Activated CD8-positive, alpha-beta memory T cell treated with anti-CD3 and anti-CD28 coated beads for 1 hour (primary cell): ENCODE results near the gene IL23R.
"Not testable (repeated sequence)": the region's sequence is repeated elsewhere in the genome, so short reads cannot be mapped to it uniquely, and the experiment has no call there.

Experiments used
- DNase-seq, 2 donors: peaks; one replicate each; pipeline ENCODE4 v3.0.0-alpha.2; 2020; ENCODE audit warnings: low read depth in 1 of 2; ENCODE audit errors: extremely low read depth in 1 of 2

The IL23R gene, protein sequence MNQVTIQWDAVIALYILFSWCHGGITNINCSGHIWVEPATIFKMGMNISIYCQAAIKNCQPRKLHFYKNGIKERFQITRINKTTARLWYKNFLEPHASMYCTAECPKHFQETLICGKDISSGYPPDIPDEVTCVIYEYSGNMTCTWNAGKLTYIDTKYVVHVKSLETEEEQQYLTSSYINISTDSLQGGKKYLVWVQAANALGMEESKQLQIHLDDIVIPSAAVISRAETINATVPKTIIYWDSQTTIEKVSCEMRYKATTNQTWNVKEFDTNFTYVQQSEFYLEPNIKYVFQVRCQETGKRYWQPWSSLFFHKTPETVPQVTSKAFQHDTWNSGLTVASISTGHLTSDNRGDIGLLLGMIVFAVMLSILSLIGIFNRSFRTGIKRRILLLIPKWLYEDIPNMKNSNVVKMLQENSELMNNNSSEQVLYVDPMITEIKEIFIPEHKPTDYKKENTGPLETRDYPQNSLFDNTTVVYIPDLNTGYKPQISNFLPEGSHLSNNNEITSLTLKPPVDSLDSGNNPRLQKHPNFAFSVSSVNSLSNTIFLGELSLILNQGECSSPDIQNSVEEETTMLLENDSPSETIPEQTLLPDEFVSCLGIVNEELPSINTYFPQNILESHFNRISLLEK

GRCh38 chr1:67166196-67166595 lies at the start of gene IL23R:
TSS of gene IL23R (plus strand) at chr1:67166454. CDS start at chr1:67168121, 1,667 bp downstream.
- DNase-seq = no peak

DNA sequence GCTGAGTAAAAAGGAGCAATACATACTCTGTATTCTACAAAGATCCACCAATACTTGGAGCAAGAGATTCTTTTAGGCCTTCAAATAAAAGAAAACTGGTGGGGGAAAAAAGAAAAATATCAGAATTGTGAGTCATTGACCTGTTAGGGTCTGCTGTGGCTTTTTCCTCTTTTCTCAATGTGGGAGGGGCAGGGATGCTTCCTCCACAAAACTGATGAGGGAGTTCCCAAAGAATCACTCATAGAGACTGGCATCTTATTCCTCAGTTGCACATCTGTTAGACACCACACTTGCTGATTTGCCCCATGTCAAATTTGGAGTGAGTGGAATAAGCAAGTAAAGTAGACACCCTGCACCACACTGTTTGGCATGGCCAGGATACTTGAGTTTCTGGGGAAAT lies 48.1 kb upstream of the IL23R start:
- no peak for DNase-seq

DNA sequence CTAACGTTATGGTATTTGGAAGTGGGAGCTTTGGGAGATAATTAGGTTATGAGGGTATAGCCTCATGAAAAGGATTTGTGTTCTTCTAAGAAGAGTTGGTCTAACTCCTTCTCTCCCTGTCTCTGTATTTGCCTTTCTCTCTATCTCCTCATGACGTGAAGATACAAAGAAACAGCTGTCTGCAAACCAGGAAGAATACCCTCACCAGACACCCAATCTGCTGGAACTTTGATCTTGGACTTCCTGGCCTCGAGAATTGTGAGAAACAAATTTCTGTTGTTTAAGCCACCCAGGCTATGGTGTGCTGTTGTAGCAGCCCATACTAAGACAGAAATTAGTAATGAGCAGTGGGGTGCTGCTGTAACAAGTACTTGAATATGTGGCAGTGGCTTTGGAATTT lies 47.6 kb upstream of the IL23R start:
- DNase-seq = no peak

GRCh38 chr1:67120855-67121619 lies 45.2 kb upstream of the IL23R start:
- DNase-seq = no peak

DNA sequence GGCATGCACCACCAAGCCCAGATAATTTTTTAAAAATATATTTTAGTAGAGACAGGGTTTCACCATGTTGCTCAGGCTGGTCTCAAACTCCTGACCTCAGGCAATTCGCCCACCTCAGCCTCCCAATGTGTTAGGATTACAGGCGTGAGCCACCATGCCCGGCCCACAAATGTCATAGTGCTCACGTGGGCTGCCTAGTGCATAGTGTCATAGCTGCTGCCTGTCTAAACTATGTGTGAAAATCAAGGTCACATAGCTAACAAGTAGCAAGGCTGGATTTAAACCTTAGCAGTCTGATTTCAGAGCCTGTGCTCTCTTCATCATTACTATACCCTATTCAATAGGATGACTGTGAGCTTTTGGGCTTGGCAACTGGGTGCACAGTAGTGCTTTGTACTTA lies 41.8 kb upstream of the IL23R start:
- DNase-seq = no peak

DNA sequence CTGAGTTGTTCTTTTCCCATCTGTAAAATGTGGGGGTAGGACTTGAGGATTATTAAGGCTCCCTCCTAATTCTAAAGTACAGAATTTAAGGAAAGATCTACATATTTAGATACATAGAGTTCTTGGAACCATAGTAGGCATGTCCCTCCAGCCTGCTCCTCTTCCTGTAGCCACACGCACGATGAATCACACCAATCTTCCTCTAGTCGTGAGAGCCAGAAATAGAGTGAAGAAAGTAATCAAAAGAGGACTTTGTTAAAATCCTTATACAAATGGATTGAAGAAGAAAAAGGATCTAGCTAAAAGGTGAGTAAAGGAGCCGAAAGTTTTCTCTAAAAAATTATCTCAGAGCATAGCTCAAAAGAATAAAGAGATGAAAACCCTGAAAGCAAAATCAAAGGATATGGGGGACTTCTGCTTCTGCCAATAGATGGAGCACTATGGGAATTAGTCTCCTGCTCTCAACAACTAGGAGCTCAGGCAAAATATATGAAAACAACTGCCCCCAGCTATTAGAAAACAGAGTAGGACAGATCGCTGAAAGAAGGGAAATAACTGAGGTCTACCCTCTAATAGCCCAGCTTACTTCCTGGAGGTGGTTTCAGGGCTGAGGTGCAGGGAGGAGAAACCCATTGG lies 40.0 kb upstream of the IL23R start:
- no peak for DNase-seq

DNA sequence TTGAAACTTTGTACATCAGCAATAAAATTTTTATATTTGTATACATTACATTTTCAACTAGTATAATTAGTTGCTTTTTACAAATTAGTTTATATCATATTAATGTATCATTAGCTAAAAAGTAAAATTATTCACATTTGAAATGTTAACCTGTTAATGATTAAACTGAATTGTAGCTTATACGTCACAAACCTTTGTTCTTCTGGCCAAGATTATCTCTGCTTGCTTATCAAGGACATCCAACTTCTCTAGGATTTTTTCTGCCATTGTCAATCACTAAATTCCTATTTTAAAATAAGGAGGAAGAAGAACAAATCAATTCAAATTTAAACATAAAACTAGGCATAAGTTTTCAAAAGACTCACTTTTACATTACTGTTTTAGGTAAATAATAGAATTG lies 39.3 kb upstream of the IL23R start:
- no peak for DNase-seq

DNA sequence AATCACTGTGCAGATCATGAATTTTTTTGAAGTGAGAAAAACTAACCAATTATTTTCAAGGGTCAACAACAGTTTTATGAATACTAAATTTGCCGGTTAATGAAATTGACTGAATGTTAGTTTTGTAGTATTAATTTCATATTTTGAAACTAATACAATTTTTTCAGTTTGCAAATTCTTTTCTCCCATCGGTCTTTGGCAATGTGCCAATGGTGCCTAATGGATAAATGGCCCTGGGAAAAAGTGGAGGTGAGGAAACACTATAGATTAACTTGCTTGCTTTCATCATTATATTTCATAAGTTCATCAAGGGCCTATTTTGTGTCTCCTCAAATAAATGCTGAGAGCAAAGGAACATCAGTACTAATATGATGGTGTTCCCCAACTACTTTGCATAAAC lies 35.6 kb upstream of the IL23R start:
- DNase-seq = no peak

- no peak for DNase-seq
Measured at GRCh38 chr1:67133177-67133576, 33.1 kb upstream of the IL23R start.

GRCh38 chr1:67134695-67135094 lies 31.6 kb upstream of the IL23R start, which contains the start of gene C1orf141:
TSS of gene C1orf141 (minus strand) at chr1:67134970. CDS start at chr1:67127240, 7,730 bp downstream.
- DNase-seq = no peak

GRCh38 chr1:67135354-67135753 lies 30.9 kb upstream of the IL23R start:
- DNase-seq = no peak

DNA sequence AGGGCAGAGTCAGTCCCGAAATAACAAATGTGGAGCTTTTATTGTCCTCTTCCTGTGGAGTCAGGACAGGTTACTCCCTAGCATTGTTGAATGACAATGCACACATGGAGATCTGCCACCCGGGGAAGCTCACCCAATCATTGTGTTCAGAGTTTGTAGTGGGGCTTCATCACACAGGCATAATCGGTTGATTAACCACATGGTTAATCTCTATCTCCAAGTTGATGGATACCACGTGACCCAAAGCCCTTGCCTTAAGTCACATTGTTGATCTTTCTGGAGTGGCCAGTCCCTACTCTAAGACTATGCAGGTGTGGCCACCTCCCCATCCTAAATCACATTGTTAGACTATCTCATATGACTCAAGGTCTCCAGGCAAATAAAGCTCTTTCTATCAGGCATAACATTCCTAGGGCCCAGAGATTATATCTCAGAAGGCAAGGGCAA lies 28.9 kb upstream of the IL23R start:
- DNase-seq = no peak

DNA sequence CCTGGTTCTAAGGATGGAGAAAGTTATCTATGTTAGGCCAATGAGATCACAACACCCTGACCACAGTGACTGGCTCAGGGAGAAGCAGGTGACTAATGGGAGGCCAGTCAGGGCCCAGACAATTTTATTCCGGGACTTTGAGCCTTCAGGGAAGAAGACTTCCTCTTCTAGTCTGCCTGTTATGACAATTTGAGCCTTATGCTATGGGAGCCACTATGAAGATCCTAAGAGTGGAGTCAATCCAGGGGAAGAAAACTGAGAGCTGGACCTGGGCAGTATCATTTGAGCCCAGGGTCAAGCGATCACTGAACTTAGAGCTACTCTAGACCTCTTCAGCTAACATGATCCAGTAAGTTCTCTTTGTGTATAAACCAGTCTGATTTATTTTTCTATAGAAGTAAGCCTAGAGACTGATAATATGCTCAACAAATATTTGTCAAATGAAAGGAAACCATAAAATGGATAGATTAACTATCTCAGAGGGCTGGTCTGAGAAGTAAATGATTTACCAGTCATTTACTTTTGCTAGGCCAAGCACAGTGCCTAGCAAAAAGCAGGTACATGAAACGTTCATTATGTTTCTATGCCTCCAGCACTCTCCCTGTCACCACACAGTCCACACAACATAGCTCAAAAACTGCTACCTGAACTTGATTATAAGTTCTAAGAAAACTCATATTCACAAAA lies 27.3 kb upstream of the IL23R start:
- DNase-seq = no peak

- no peak for DNase-seq
Measured at GRCh38 chr1:67140460-67140859, 25.8 kb upstream of the IL23R start.

DNA sequence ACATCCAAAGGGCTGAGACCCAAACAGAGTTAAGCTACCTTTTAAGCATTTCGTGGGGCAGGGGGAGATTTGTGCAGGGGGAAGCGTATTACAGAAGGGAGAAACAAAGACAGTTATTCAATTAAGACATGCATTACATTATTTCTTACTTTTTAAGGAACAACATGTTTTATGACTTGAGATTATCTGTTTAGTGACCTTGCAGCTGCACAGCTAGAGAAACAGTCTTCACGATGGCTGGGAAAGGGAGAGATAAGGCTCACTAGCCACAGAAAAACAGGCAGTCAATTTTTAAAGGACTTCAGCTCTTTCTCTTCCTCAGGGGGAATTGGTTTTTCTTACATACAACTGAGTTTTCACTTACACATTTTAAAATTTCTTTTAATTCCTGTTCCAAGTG lies 24.4 kb upstream of the IL23R start:
- not testable (repeated sequence) for DNase-seq

GRCh38 chr1:67142931-67143330 lies 23.3 kb upstream of the IL23R start:
- DNase-seq = no peak

DNA sequence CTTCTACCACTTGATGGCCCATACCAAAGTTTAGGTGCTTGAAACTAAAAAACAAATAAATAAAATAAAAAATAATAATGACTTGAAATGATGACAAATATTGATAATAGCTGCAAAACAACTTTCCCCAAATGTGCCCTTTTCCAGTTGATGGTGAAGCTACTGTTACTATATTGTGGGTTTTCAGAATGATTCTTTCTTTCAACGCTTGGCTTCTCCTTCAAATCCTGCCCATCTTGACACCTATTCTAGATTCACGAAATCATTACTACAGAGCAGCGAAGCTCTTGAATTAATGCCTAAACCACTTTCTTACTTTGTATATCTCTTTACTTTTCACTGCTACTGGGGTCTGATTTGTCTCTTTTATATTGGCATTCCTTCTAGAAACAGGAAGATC lies 22.3 kb upstream of the IL23R start:
- DNase-seq = no peak

GRCh38 chr1:67144696-67145095 lies 21.6 kb upstream of the IL23R start:
- no peak for DNase-seq

GRCh38 chr1:67146101-67146500 lies 20.2 kb upstream of the IL23R start:
- DNase-seq = no peak

DNA sequence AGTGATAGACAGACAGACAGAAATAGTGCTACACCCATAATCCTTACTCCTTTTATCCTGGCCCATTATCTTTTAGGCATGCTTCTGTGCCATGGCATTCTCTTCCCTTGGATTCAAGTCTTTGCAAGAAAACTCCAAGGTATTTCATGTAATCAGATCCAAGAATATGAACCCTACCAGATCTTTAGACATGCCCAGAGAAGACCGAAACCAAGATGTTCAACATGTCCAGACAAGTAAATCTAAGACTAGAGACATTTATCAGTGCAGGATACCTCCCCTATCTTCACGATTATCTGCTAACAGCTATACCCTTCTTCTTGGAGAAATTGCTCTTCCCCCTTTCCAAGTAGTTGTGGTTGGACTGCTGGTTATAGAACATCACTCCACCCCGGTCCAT lies 19.7 kb upstream of the IL23R start:
- no peak for DNase-seq

DNA sequence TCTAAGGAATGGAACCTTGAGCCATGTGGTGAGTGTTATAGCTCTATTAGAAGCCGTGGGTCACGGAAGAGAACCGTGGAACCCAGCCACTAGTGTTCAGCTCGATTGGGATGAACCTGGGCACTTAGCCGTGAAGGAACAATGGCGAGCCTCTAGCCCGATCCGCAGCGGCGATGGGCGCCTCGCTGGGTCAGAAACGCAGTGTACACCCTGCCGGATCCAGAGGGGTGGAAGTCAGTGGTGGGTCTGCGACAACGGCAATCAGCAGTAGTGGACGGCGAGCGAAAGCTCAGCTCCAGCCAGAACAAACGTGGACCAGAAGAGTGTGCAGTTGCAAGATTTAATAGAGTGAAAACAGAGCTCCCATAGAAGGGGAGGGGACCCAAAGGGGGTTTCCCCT lies 18.3 kb upstream of the IL23R start:
- not testable (repeated sequence) for DNase-seq
